ENCODE measurements around the gene RANBP10. TPM values are rescaled to one million over a fixed set of nuclear protein-coding genes. Genes with fewer than 3 reads are reported as not detected.

The RANBP10 gene
- total and polyA plus RNA-seq, 2 of the 13 experiments (the other 11 are each of a cell fraction or from before 2014, with no cell fraction given): 9.2 to 22.7 TPM

- TF ChIP-seq SMAD1 (CRISPR knock-in tag; IDR thresholded peaks at IDR 0.05; ENCODE audit: borderline replicate concordance, low read depth) (peak; percentile 36; the same call in 1 of the 2 replicates), SRY (CRISPR knock-in tag; IDR thresholded peaks at IDR 0.05) (peak; percentile 28; the same call in 1 of the 2 replicates), ZFY (CRISPR knock-in tag; IDR thresholded peaks at IDR 0.05) (peak; percentile 96), SRSF9 (IDR thresholded peaks at IDR 0.05; ENCODE audit: borderline replicate concordance, insufficient read depth, low read depth, low read length, poor library complexity, severe bottlenecking) (no peak), MTF1 (CRISPR knock-in tag; IDR thresholded peaks at IDR 0.05) (no peak), DNMT3B (CRISPR knock-in tag; conservative IDR thresholded peaks at IDR 0.05) (no peak)
- TF ChIP-seq, protein P1, sequence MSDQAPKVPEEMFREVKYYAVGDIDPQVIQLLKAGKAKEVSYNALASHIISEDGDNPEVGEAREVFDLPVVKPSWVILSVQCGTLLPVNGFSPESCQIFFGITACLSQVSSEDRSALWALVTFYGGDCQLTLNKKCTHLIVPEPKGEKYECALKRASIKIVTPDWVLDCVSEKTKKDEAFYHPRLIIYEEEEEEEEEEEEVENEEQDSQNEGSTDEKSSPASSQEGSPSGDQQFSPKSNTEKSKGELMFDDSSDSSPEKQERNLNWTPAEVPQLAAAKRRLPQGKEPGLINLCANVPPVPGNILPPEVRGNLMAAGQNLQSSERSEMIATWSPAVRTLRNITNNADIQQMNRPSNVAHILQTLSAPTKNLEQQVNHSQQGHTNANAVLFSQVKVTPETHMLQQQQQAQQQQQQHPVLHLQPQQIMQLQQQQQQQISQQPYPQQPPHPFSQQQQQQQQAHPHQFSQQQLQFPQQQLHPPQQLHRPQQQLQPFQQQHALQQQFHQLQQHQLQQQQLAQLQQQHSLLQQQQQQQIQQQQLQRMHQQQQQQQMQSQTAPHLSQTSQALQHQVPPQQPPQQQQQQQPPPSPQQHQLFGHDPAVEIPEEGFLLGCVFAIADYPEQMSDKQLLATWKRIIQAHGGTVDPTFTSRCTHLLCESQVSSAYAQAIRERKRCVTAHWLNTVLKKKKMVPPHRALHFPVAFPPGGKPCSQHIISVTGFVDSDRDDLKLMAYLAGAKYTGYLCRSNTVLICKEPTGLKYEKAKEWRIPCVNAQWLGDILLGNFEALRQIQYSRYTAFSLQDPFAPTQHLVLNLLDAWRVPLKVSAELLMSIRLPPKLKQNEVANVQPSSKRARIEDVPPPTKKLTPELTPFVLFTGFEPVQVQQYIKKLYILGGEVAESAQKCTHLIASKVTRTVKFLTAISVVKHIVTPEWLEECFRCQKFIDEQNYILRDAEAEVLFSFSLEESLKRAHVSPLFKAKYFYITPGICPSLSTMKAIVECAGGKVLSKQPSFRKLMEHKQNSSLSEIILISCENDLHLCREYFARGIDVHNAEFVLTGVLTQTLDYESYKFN (CRISPR knock-in tag; conservative IDR thresholded peaks at IDR 0.05): no peak; the same call in 1 of the 2 replicates
- TF ChIP-seq, protein P2, sequence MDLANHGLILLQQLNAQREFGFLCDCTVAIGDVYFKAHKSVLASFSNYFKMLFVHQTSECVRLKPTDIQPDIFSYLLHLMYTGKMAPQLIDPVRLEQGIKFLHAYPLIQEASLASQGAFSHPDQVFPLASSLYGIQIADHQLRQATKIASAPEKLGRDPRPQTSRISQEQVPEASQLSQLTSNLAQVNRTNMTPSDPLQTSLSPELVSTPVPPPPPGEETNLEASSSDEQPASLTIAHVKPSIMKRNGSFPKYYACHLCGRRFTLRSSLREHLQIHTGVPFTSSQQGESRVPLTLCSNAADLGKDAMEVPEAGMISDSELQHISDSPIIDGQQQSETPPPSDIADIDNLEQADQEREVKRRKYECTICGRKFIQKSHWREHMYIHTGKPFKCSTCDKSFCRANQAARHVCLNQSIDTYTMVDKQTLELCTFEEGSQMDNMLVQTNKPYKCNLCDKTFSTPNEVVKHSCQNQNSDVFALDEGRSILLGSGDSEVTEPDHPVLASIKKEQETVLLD (CRISPR knock-in tag; IDR thresholded peaks at IDR 0.05; ENCODE audit: low read depth): no peak; the same call in 1 of the 2 replicates
- TF ChIP-seq, protein P3, sequence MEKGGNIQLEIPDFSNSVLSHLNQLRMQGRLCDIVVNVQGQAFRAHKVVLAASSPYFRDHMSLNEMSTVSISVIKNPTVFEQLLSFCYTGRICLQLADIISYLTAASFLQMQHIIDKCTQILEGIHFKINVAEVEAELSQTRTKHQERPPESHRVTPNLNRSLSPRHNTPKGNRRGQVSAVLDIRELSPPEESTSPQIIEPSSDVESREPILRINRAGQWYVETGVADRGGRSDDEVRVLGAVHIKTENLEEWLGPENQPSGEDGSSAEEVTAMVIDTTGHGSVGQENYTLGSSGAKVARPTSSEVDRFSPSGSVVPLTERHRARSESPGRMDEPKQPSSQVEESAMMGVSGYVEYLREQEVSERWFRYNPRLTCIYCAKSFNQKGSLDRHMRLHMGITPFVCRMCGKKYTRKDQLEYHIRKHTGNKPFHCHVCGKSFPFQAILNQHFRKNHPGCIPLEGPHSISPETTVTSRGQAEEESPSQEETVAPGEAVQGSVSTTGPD (CRISPR knock-in tag; IDR thresholded peaks at IDR 0.05): no peak
Observed at GRCh38 chr16:67841816-67842508, 35.6 kb upstream of the RANBP10 start, which contains the start of gene THAP11 (continued).

Data from HepG2 (cell line).